ENCODE measurements around the gene SLC7A1. TPM values are rescaled to one million over a fixed set of nuclear protein-coding genes. Genes with fewer than 3 reads are reported as not detected.

Gene SLC7A1
- total and polyA plus RNA-seq, 4 donors = 6.6 to 53.8 (median 10.5) TPM

- no peak overlapping the region for H3K4me3 ChIP-seq
- H3K9me3 ChIP-seq (ENCODE audit: control insufficient read depth in 4 of 4, insufficient read depth in 3 of 4, low read length in 3 of 4) = no peaks in the 10 kb centered on the region
- DNase-seq (no peak), ATAC-seq (ENCODE audit: insufficient read depth, low FRiP score) (no peak)
- H3K27ac ChIP-seq (ENCODE audit: low read depth in 1 of 2, low read length in 1 of 2) = no peak overlapping the region
- no peaks in the 10 kb centered on the region for H3K36me3 ChIP-seq (ENCODE audit: control insufficient read depth in 4 of 4, insufficient read depth in 4 of 4, low read length in 4 of 4)
- H3K27me3 ChIP-seq (ENCODE audit: control insufficient read depth in 3 of 3, insufficient read depth in 3 of 3, low read length in 2 of 3) = no peaks in the 10 kb centered on the region
- TF ChIP-seq CTCF (IDR thresholded peaks at IDR 0.05; ENCODE audit: control extremely low read depth, extremely low read depth) = no peak
- H3K9ac ChIP-seq (ENCODE audit: insufficient read depth in 1 of 2, low read length in 2 of 2) = no peak overlapping the region
- H3K4me1 ChIP-seq (ENCODE audit: control insufficient read depth in 5 of 5, insufficient read depth in 5 of 5, low read length in 5 of 5) = no peaks in the 10 kb centered on the region
- WGBS, 2 donors = 79 to 89% methylated on average over 3 of the region's 3 CpGs
Measured at GRCh38 chr13:29474991-29475390, 120.5 kb downstream of the SLC7A1 start.

GRCh38 chr13:29473166-29473565 lies 122.3 kb downstream of the SLC7A1 start:
- H3K4me1 ChIP-seq (ENCODE audit: control insufficient read depth in 5 of 5, insufficient read depth in 5 of 5, low read length in 5 of 5) = no peaks in the 10 kb centered on the region
- no peak overlapping the region for H3K9ac ChIP-seq (ENCODE audit: insufficient read depth in 1 of 2, low read length in 2 of 2)
- 85 to 86% methylated on average over 4 of the region's 4 CpGs for WGBS, 2 donors
- H3K4me3 ChIP-seq = no peak overlapping the region
- DNase-seq (no peak), ATAC-seq (ENCODE audit: insufficient read depth, low FRiP score) (no peak)
- no peak for TF ChIP-seq CTCF (IDR thresholded peaks at IDR 0.05; ENCODE audit: control extremely low read depth, extremely low read depth)
- H3K36me3 ChIP-seq (ENCODE audit: control insufficient read depth in 4 of 4, insufficient read depth in 4 of 4, low read length in 4 of 4) = no peaks in the 10 kb centered on the region
- no peak overlapping the region for H3K27ac ChIP-seq (ENCODE audit: low read depth in 1 of 2, low read length in 1 of 2)
- no peaks in the 10 kb centered on the region for H3K9me3 ChIP-seq (ENCODE audit: control insufficient read depth in 4 of 4, insufficient read depth in 3 of 4, low read length in 3 of 4)
- H3K27me3 ChIP-seq (ENCODE audit: control insufficient read depth in 3 of 3, insufficient read depth in 3 of 3, low read length in 2 of 3) = no peaks in the 10 kb centered on the region

- Histone ChIP-seq H3K4me1 (ENCODE audit: control insufficient read depth in 5 of 5, insufficient read depth in 5 of 5, low read length in 5 of 5) (no peaks in the 10 kb centered on the region), H3K27me3 (ENCODE audit: control insufficient read depth in 3 of 3, insufficient read depth in 3 of 3, low read length in 2 of 3) (no peaks in the 10 kb centered on the region), H3K4me3 (no peak overlapping the region), H3K9me3 (ENCODE audit: control insufficient read depth in 4 of 4, insufficient read depth in 3 of 4, low read length in 3 of 4) (no peaks in the 10 kb centered on the region), H3K27ac (ENCODE audit: low read depth in 1 of 2, low read length in 1 of 2) (peak overlapping the region in 1 of 2 donors; percentile 3), H3K9ac (ENCODE audit: insufficient read depth in 1 of 2, low read length in 2 of 2) (no peak overlapping the region), H3K36me3 (ENCODE audit: control insufficient read depth in 4 of 4, insufficient read depth in 4 of 4, low read length in 4 of 4) (no peaks in the 10 kb centered on the region)
- WGBS, 2 donors = 42 to 52% methylated on average over 6 of the region's 6 CpGs
- peak; percentile 47 for TF ChIP-seq CTCF (IDR thresholded peaks at IDR 0.05; ENCODE audit: control extremely low read depth, extremely low read depth)
- ATAC-seq (ENCODE audit: insufficient read depth, low FRiP score) (no peak), DNase-seq (peak in 2 of 3 donors; percentile 42 to 55)
Measured at GRCh38 chr13:29472332-29472961, 123.0 kb downstream of the SLC7A1 start.

- DNase-seq = no peak
- H3K27me3 ChIP-seq (ENCODE audit: control insufficient read depth in 3 of 3, insufficient read depth in 3 of 3, low read length in 2 of 3) = no peaks in the 10 kb centered on the region
- H3K9ac ChIP-seq (ENCODE audit: insufficient read depth in 1 of 2, low read length in 2 of 2) = no peak overlapping the region
- no peak for TF ChIP-seq CTCF (IDR thresholded peaks at IDR 0.05; ENCODE audit: control extremely low read depth, extremely low read depth)
- H3K36me3 ChIP-seq (ENCODE audit: control insufficient read depth in 4 of 4, insufficient read depth in 4 of 4, low read length in 4 of 4) = no peaks in the 10 kb centered on the region
- no peak for ATAC-seq (ENCODE audit: insufficient read depth, low FRiP score)
- no peak overlapping the region for H3K4me3 ChIP-seq
- no peaks in the 10 kb centered on the region for H3K9me3 ChIP-seq (ENCODE audit: control insufficient read depth in 4 of 4, insufficient read depth in 3 of 4, low read length in 3 of 4)
- WGBS, 2 donors = 60 to 82% methylated on average over 9 of the region's 9 CpGs
- no peaks in the 10 kb centered on the region for H3K4me1 ChIP-seq (ENCODE audit: control insufficient read depth in 5 of 5, insufficient read depth in 5 of 5, low read length in 5 of 5)
- peak overlapping the region in 1 of 2 donors; percentile 3 for H3K27ac ChIP-seq (ENCODE audit: low read depth in 1 of 2, low read length in 1 of 2)
Measured at GRCh38 chr13:29471551-29471950, 123.9 kb downstream of the SLC7A1 start.

All from lung (tissue), 12 donors.